Astrocyte of the cerebellum (primary cell): ENCODE data around the gene MBNL2.

Experiments used
- DNase-seq: peaks from one replicate; pipeline ENCODE4 v3.0.0-alpha.2; 2011; ENCODE audit warnings: low read depth
- H3K4me3 ChIP-seq: 2 replicates; pipeline ENCODE4 v1.5.1; 2011; ENCODE audit warnings: mild to moderate bottlenecking, low read depth, low read length, moderate library complexity
- CTCF ChIP-seq: IDR thresholded peaks from 2 replicates; pipeline ENCODE4 v1.5.1; 2012; ENCODE audit warnings: low read length, low read depth, moderate library complexity, mild to moderate bottlenecking; ENCODE audit errors: missing control alignments
- in situ Hi-C: cut with HindIII; loops from 2 replicates; pipeline ENCODE4 v1.10.0; 2017; ENCODE audit warnings: low sequenced_read_pairs

MBNL2 gene

DNA sequence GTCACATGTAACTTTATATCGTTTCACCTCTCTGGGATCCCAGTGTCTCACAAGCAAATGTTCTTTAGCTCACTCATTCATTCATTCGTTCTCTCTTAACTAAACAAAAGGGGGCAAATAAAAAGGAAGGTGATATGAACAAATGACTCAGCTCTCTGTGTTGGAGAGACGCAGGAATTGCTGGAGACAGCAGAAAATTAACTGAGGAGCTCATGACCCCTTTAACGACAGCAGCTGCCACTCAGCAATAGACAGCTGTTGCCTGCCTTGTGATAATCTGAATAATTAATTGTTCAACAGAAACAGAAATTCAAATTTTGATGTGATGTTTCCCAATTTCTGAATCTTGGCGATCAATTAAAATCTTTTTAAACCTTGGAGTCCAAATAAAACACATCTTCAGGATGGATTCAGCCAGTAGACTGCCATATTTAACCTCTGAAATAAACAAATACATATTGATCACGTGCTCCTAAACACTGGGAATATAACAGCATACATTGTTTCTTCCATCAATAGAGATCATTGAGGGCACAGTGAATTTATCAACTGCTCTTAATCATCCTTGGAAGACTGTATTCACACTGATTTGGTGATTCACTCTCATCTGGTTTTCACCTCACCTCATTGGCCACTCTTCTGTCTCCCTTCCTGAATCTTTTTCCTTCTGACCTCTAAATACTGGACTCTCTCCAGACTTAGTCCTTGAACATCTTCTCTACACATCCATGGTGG lies 63.3 kb downstream of the MBNL2 start:
- DNase-seq, result no peak
- no peak overlapping the region for H3K4me3 ChIP-seq
- in situ Hi-C loops, result no loop called here
- TF ChIP-seq CTCF, result no peak

DNA sequence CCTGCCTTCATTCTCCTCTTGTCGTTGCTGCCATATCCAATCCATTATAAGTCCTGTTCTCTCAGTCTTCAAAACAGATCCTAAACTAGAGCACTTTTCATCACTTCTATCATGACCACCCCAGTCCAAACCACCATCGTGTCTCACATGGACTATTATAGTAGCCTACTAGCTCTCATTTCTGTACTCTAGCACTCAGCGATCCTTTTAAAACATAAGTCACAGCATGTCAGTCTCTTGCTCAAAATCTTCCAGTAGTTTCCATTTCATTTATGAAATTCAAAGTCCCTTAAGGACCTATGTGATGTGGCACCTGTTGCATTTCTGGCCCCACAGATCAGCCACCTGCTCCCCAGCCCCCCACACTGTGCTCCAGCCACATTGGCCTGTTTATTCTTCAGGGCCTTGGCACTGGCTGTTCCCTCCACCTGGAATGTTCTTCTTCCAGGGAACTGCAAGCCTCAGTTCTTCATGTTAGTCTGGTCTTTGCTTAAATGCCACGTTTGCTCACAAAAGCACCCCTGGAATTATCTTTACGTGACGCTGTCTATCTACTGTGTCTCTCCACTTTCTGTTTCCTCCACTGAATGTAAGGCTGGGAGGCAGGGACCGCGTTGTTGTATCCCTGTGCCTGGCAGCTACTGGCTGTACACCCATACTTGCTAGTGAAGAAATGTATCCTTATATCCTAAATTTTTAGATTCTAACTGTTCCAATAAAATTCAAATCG lies 64.3 kb downstream of the MBNL2 start:
- no peak overlapping the region for H3K4me3 ChIP-seq

DNA sequence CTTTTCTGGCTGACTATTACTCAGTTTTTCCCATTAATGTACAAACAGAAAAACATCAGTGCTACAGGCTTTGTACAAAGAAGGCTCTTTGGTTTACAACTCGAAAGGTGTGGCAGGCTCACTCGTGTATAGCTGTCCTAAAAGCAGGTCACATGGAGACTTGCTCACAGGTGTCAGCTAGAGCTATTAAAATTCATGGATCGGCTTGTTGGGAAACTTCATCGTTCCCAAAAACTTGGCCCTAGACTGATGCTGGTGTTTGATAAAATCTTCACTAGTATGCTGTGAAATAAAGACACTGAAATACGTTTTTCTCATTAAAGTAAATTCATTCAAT lies 64.9 kb downstream of the MBNL2 start:
- in situ Hi-C loops, result no loop called here
- no peak for TF ChIP-seq CTCF
- DNase-seq, result no peak
- H3K4me3 ChIP-seq, result no peak overlapping the region

More for the DNA sequence above, 64.3 kb downstream of the MBNL2 start:
- no peak for TF ChIP-seq CTCF
- in situ Hi-C loops, result no loop called here
- no peak for DNase-seq

DNA sequence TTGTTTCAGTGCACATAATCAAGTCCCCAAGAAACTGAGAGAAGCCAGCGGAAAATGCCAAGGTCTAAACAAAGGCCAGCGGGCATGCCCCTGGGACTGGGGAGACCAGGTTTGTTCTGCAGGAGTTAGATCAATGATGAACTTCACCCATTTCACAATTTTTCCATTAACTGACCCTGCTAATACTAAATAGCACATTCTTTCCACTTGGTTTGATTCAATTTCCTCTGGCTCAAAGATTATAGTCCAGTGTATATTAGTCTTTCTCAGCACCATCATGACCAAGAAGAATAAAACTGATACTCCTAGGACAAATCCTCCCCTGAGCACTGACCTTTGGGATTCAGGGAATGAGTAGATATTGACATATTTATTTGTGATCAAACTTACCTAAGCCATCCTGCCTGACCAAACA lies 66.4 kb downstream of the MBNL2 start:
- in situ Hi-C loops, result no loop called here
- no peak for DNase-seq
- no peak overlapping the region for H3K4me3 ChIP-seq
- no peak for TF ChIP-seq CTCF

DNA sequence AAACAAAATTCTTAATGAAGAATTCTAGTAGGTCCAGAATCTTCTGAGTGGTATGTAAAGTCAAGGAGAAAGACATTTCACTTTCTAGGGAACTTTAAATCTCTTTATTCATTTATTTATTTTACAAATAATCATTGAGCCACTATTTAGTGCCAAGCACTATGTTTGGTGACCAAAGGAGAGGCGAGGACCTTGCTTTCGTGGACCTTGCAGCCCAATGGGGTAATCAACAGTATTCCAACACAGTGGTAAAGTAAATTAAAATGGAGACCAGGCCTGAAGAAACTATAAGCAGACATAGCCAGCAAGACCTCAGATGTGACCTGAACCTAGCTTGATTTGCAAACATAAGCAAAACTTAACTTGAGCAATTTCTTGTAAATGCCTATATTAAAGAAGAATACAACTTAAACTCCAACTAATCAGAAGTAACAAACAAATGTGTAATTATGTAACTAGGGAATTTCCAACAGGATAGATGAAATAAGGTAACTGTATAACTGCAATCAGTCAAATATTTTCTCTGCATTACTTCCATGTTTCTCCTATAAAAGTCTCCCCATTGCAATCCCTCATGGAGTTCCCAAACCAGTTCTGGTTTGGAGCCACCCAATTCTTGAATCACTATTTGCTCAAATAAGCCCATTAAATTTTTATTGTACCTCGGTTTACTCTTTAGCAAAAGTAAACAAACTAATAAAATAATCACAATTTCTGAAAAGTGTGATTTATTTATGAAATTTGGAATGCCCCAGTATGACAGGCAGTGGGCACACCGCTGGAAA lies 67.6 kb downstream of the MBNL2 start:
- in situ Hi-C loops, result no loop called here

More for the DNA sequence above, 67.6 kb downstream of the MBNL2 start:
- TF ChIP-seq CTCF, result no peak
- no peak for DNase-seq
- no peak overlapping the region for H3K4me3 ChIP-seq
